HG03095 (cell line): ENCODE measurements around the gene DENND1B.
A peak's percentile ranks its signal among the peaks of the same experiment; 100 is the strongest.
"Not testable (repeated sequence)": the region's sequence is repeated elsewhere in the genome, so short reads cannot be mapped to it uniquely, and the experiment has no call there.

Experiments
- ATAC-seq: cut with Tn5 transposase; IDR thresholded peaks from one replicate; pipeline ENCODE4 v1.9.1; 2021; ENCODE audit warnings: moderate library complexity; ENCODE audit not compliant: unreplicated experiment

The DENND1B gene

GRCh38 chr1:197567442-197567841 is 207.8 kb downstream of the DENND1B start:
- no peak for ATAC-seq

- no peak for ATAC-seq
These were observed 214.2 kb downstream of the DENND1B start for GRCh38 chr1:197561041-197561440.

- no peak for ATAC-seq
These were observed 215.6 kb downstream of the DENND1B start for GRCh38 chr1:197559655-197560054.

GRCh38 chr1:197559244-197559643 is 216.0 kb downstream of the DENND1B start:
- no peak for ATAC-seq

- no peak for ATAC-seq
These were observed 218.0 kb downstream of the DENND1B start for GRCh38 chr1:197557302-197557701.

GRCh38 chr1:197553281-197553680 is 222.0 kb downstream of the DENND1B start:
- no peak for ATAC-seq

GRCh38 chr1:197546989-197547388 is 228.3 kb downstream of the DENND1B start:
- ATAC-seq: no peak

GRCh38 chr1:197544553-197544952 is 230.7 kb downstream of the DENND1B start:
- ATAC-seq: no peak

GRCh38 chr1:197544130-197544529 is 231.2 kb downstream of the DENND1B start:
- no peak for ATAC-seq

GRCh38 chr1:197541411-197541810 is 233.9 kb downstream of the DENND1B start:
- ATAC-seq: no peak

GRCh38 chr1:197526736-197527371 is 248.4 kb downstream of the DENND1B start:
- ATAC-seq: no peak

GRCh38 chr1:197521118-197521739 is 254.1 kb downstream of the DENND1B start:
- peak; percentile 68 for ATAC-seq

GRCh38 chr1:197519741-197520334 is 255.4 kb downstream of the DENND1B start:
- ATAC-seq: no peak

- no peak for ATAC-seq
These were observed 259.9 kb downstream of the DENND1B start for GRCh38 chr1:197515421-197515820.

GRCh38 chr1:197510691-197511378 is 264.4 kb downstream of the DENND1B start:
- ATAC-seq: no peak

- no peak for ATAC-seq
These were observed 278.6 kb downstream of the DENND1B start for GRCh38 chr1:197496722-197497121.

GRCh38 chr1:197491505-197491904 is 283.8 kb downstream of the DENND1B start:
- not testable (repeated sequence) for ATAC-seq

- no peak for ATAC-seq
These were observed 288.3 kb downstream of the DENND1B start for GRCh38 chr1:197486946-197487345.

- ATAC-seq: no peak
These were observed 289.5 kb downstream of the DENND1B start for GRCh38 chr1:197485790-197486189.

- no peak for ATAC-seq
These were observed 294.2 kb downstream of the DENND1B start for GRCh38 chr1:197481101-197481500.

GRCh38 chr1:197480446-197480845 is 294.8 kb downstream of the DENND1B start:
- ATAC-seq: no peak

GRCh38 chr1:197472141-197472540 is 303.1 kb downstream of the DENND1B start:
- ATAC-seq: no peak
